C4-2B (cell line): ENCODE results near the gene GATAD2A.

Source experiments
- ZFX ChIP-seq: fragments of 450-650 bp; IDR thresholded peaks from 2 replicates; pipeline ENCODE4 v1.6.1; 2017
- TF ChIP-seq, protein P1 (sequence below): fragments of 450-650 bp; conservative IDR thresholded peaks from 2 replicates; pipeline ENCODE4 v1.5.1; 2017; ENCODE audit warnings: mild to moderate bottlenecking

DNA sequence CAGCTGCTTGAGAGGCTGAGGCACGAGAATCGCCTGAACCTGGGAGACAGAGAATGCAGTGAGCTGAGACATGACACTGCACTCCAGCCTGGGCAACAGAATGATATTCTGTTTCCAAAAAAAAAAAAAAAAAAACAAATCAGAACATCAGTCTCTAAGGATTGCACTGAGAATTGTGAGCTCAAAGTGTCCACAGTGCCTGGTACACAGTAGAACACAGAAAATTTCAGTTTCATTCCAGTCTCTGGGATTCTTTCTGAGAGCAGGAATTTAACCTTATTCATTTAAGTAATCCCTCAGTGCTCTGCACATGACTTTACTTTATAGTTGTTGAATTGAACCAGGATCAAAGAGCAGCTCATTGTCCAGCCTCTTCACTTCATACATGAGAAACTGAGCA lies 25.9 kb upstream of the GATAD2A start:
- TF ChIP-seq, protein P1, sequence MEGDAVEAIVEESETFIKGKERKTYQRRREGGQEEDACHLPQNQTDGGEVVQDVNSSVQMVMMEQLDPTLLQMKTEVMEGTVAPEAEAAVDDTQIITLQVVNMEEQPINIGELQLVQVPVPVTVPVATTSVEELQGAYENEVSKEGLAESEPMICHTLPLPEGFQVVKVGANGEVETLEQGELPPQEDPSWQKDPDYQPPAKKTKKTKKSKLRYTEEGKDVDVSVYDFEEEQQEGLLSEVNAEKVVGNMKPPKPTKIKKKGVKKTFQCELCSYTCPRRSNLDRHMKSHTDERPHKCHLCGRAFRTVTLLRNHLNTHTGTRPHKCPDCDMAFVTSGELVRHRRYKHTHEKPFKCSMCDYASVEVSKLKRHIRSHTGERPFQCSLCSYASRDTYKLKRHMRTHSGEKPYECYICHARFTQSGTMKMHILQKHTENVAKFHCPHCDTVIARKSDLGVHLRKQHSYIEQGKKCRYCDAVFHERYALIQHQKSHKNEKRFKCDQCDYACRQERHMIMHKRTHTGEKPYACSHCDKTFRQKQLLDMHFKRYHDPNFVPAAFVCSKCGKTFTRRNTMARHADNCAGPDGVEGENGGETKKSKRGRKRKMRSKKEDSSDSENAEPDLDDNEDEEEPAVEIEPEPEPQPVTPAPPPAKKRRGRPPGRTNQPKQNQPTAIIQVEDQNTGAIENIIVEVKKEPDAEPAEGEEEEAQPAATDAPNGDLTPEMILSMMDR: no peak
- TF ChIP-seq ZFX: no peak
